Stimulated activated CD4-positive, alpha-beta T cell treated with anti-CD3 and anti-CD28 coated beads, Interleukin-15, amount 100 ng/mL, for 1 hour (primary cell): Measurements from ENCODE around the gene AGBL3.

ENCODE experiments used
- DNase-seq, 2 donors: peaks; one replicate each; pipeline ENCODE4 v3.0.0-alpha.2; 2020; ENCODE audit warnings: low read depth in 1 of 2, low spot score in 1 of 2

Gene AGBL3

DNA sequence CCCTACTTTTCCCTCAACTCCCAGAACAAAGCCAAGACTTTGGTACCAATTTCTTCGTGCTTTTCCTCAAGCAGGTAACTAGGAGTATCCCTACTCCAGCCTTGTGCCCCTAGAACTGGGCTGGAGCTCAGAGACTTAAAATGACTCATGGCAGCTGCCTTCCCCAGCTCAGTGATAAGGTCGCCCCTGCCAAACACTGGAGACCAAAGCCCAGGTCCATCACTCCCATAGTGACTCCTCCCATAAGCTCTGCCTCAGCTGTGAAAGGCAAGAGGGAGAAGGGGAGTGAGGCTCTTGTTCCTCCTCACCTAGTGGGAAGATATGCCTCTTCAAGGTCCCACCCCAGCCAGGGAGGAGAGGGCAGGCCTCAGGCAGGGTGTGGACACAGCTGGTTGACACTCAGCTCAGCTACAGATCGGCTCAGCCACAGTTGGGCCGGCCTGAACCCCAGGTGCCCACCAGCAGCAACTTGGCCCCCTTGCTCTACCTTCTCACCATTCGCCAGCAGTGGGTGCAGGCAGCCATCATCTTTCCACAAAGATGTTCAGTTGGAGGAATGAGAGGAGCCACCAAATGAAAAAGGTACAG is 198.0 kb downstream of the AGBL3 start:
- DNase-seq: no peak
